Measurements from ENCODE around the gene MRPL12. TPM values are rescaled to one million over a fixed set of nuclear protein-coding genes. Genes with fewer than 3 reads are reported as not detected.
A peak's percentile ranks its signal among the peaks of the same experiment; 100 is the strongest.

Gene MRPL12
- total and polyA plus RNA-seq, 2 of the 13 experiments (the other 11 are each of a cell fraction or from before 2014, with no cell fraction given): 39.1 to 94.1 TPM

GRCh38 chr17:81702934-81703746, at the start of gene MRPL12 (continued):
- TF ChIP-seq TBX3 (IDR thresholded peaks at IDR 0.05; ENCODE audit: borderline replicate concordance): no peak
- TF ChIP-seq NFKBIZ (CRISPR knock-in tag; IDR thresholded peaks at IDR 0.05): peak; percentile 76; the same call in 1 of the 2 replicates
- TF ChIP-seq PLSCR1 (CRISPR knock-in tag; IDR thresholded peaks at IDR 0.05; ENCODE audit: borderline replicate concordance): 0 out of 2 replicates have a peak, but pooled peaks have one; percentile 14
- TF ChIP-seq NCOA1 (CRISPR knock-in tag; IDR thresholded peaks at IDR 0.05): peak; percentile 83; the same call in 1 of the 2 replicates
- TF ChIP-seq PHB2 (IDR thresholded peaks at IDR 0.05; ENCODE audit: partially characterized antibody): no peak
- 0 out of 2 replicates have a peak, but pooled peaks have one; percentile 65 for TF ChIP-seq ZBTB26 (CRISPR knock-in tag; IDR thresholded peaks at IDR 0.05; ENCODE audit: borderline replicate concordance)
- peak; percentile 76 for TF ChIP-seq ZNF564 (CRISPR knock-in tag; IDR thresholded peaks at IDR 0.05)
- peak; percentile 48; the same call in 1 of the 2 replicates for TF ChIP-seq NRL (CRISPR knock-in tag; IDR thresholded peaks at IDR 0.05; ENCODE audit: borderline replicate concordance)
- TF ChIP-seq ZNF839 (CRISPR knock-in tag; IDR thresholded peaks at IDR 0.05; ENCODE audit: borderline replicate concordance): 0 out of 2 replicates have a peak, but pooled peaks have one; percentile 43
- peak; percentile 76; the same call in 1 of the 2 replicates for TF ChIP-seq HINFP (CRISPR knock-in tag; IDR thresholded peaks at IDR 0.05; ENCODE audit: low read depth)
- peak; percentile 98 for TF ChIP-seq ZSCAN31 (CRISPR knock-in tag; IDR thresholded peaks at IDR 0.05; ENCODE audit: low read depth)
- TF ChIP-seq ZNF660 (CRISPR knock-in tag; IDR thresholded peaks at IDR 0.05; ENCODE audit: borderline replicate concordance, low read depth): no peak
- TF ChIP-seq CENPBD1 (CRISPR knock-in tag; IDR thresholded peaks at IDR 0.05; ENCODE audit: borderline replicate concordance, low read depth): no peak; the same call in 1 of the 2 replicates
- no peak for TF ChIP-seq ZBTB8A (CRISPR knock-in tag; IDR thresholded peaks at IDR 0.05; ENCODE audit: borderline replicate concordance, low read depth)
- TF ChIP-seq GATAD2A (CRISPR knock-in tag; IDR thresholded peaks at IDR 0.05): peak; percentile 36; the same call in 1 of the 2 replicates
- TF ChIP-seq TFDP2 (CRISPR knock-in tag; IDR thresholded peaks at IDR 0.05): peak; percentile 93
- peak; percentile 84; the same call in 1 of the 2 replicates for TF ChIP-seq ZNF784 (CRISPR knock-in tag; IDR thresholded peaks at IDR 0.05; ENCODE audit: borderline replicate concordance)
- TF ChIP-seq DNMT1 (CRISPR knock-in tag; IDR thresholded peaks at IDR 0.05): peak; percentile 83
- TF ChIP-seq GATAD1 (CRISPR knock-in tag; IDR thresholded peaks at IDR 0.05): peak; percentile 98
- peak; percentile 78 for TF ChIP-seq ASH2L (IDR thresholded peaks at IDR 0.05; ENCODE audit: insufficient read length, low read depth, low read length)

Data from HepG2 (cell line).